ENCODE measurements around the gene CLCN7. TPM values are rescaled to one million over a fixed set of nuclear protein-coding genes. Genes with fewer than 3 reads are reported as not detected.

The CLCN7 gene
- polyA plus RNA-seq, 1 donor from 2014 or later: 40.9 TPM

DNA sequence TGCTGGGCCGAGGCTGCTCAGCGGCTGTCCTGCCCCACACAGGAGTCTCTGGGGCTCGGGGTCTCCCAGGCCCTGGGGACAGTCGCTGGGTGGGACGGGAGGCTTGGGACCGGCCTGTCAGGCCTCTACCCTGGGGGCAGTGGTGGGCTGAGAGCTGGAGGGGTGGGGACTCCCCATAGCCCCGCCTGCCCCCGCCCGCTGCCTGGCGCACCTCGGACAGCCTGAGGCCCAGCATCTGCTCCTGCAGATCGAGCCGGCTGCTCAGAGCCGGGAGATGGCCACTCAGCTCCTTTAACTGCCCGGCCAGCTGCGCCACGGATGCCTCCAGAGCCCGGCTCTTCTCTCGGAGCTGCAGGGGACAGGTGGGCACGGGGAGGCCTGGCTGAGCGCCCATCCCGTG, 37.2 kb downstream of the CLCN7 start:
- Histone ChIP-seq H3K36me3 (ENCODE audit: insufficient read depth, low read length) (no peaks in the 10 kb centered on the region), H3K4me3 (ENCODE audit: low read length) (no peak overlapping the region), H2AFZ (ENCODE audit: low read depth, low read length) (no peak overlapping the region), H3K27ac (ENCODE audit: low read length) (no peak overlapping the region), H3K9me2 (ENCODE audit: insufficient read depth, low read length) (no peaks in the 10 kb centered on the region), H3K79me2 (replicated peaks; ENCODE audit: insufficient read depth, low read length) (no peaks in the 10 kb centered on the region), H3K27me3 (ENCODE audit: insufficient read depth, low read depth, low read length) (no peaks in the 10 kb centered on the region), H3F3A (ENCODE audit: insufficient read depth, low read length, poor library complexity, severe bottlenecking) (no peaks in the 10 kb centered on the region), H3K9ac (ENCODE audit: low read length) (no peak overlapping the region), H3K9me3 (ENCODE audit: low read length) (no peaks in the 10 kb centered on the region), H3K4me2 (ENCODE audit: low read length) (no peak overlapping the region), H4K20me1 (ENCODE audit: insufficient read depth) (no peaks in the 10 kb centered on the region)
- TF ChIP-seq SMC3 (conservative IDR thresholded peaks at IDR 0.05; ENCODE audit: poor library complexity): no peak
- TF ChIP-seq, protein P1, sequence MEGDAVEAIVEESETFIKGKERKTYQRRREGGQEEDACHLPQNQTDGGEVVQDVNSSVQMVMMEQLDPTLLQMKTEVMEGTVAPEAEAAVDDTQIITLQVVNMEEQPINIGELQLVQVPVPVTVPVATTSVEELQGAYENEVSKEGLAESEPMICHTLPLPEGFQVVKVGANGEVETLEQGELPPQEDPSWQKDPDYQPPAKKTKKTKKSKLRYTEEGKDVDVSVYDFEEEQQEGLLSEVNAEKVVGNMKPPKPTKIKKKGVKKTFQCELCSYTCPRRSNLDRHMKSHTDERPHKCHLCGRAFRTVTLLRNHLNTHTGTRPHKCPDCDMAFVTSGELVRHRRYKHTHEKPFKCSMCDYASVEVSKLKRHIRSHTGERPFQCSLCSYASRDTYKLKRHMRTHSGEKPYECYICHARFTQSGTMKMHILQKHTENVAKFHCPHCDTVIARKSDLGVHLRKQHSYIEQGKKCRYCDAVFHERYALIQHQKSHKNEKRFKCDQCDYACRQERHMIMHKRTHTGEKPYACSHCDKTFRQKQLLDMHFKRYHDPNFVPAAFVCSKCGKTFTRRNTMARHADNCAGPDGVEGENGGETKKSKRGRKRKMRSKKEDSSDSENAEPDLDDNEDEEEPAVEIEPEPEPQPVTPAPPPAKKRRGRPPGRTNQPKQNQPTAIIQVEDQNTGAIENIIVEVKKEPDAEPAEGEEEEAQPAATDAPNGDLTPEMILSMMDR (IDR thresholded peaks at IDR 0.05; ENCODE audit: poor library complexity, severe bottlenecking): no peak
- no peak for TF ChIP-seq EP300 (conservative IDR thresholded peaks at IDR 0.05; ENCODE audit: poor library complexity, severe bottlenecking)
- TF ChIP-seq MXI1 (conservative IDR thresholded peaks at IDR 0.05; ENCODE audit: poor library complexity, severe bottlenecking): no peak
- TF ChIP-seq, protein P2, sequence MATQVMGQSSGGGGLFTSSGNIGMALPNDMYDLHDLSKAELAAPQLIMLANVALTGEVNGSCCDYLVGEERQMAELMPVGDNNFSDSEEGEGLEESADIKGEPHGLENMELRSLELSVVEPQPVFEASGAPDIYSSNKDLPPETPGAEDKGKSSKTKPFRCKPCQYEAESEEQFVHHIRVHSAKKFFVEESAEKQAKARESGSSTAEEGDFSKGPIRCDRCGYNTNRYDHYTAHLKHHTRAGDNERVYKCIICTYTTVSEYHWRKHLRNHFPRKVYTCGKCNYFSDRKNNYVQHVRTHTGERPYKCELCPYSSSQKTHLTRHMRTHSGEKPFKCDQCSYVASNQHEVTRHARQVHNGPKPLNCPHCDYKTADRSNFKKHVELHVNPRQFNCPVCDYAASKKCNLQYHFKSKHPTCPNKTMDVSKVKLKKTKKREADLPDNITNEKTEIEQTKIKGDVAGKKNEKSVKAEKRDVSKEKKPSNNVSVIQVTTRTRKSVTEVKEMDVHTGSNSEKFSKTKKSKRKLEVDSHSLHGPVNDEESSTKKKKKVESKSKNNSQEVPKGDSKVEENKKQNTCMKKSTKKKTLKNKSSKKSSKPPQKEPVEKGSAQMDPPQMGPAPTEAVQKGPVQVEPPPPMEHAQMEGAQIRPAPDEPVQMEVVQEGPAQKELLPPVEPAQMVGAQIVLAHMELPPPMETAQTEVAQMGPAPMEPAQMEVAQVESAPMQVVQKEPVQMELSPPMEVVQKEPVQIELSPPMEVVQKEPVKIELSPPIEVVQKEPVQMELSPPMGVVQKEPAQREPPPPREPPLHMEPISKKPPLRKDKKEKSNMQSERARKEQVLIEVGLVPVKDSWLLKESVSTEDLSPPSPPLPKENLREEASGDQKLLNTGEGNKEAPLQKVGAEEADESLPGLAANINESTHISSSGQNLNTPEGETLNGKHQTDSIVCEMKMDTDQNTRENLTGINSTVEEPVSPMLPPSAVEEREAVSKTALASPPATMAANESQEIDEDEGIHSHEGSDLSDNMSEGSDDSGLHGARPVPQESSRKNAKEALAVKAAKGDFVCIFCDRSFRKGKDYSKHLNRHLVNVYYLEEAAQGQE (IDR thresholded peaks at IDR 0.05; ENCODE audit: borderline replicate concordance): no peak
- TF ChIP-seq POLR2AphosphoS5 (IDR thresholded peaks at IDR 0.05): no peak
- no peak for TF ChIP-seq TAF1 (IDR thresholded peaks at IDR 0.05; ENCODE audit: low read depth)
- TF ChIP-seq RAD21 (conservative IDR thresholded peaks at IDR 0.05): no peak
- no peak for TF ChIP-seq EZH2 (IDR thresholded peaks at IDR 0.05; ENCODE audit: borderline replicate concordance, insufficient read depth, low read length, poor library complexity, severe bottlenecking)

DNA sequence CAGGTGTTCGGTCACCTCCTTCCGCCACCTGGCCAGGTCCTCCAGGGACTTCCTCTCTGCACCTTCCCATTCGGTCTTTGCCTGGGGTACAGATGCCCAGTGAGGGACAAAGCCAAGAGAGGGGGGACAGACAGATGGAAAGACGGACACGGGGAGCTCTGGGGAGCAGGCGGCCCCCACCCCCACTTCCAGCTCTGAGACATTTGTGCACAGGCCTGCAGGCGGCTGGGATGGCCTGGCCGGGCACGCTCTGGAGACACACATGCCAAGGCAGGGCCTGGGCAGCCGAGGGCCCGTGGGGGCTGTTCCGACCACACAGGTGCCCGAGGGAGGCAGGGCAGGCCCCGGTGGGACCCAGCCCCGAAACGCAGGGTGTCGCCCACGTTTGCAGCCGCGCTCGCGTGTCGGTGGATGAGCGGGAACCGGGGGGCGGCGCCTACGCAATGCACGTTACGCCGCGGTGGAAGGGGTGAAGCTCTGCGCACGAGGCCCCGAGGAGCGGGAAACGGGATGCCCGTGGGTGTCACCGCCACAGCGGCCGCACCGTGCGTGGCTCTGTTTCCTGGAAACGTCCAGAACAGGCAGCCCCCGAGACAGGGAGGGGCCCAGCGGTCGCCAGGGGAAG, 38.0 kb downstream of the CLCN7 start:
- Histone ChIP-seq H3K9me3 (ENCODE audit: low read length) (no peaks in the 10 kb centered on the region), H3K9ac (ENCODE audit: low read length) (no peak overlapping the region), H3K79me2 (replicated peaks; ENCODE audit: insufficient read depth, low read length) (no peaks in the 10 kb centered on the region), H3K27me3 (ENCODE audit: insufficient read depth, low read depth, low read length) (no peaks in the 10 kb centered on the region), H3K9me2 (ENCODE audit: insufficient read depth, low read length) (no peaks in the 10 kb centered on the region), H3K4me2 (ENCODE audit: low read length) (no peak overlapping the region), H3K27ac (ENCODE audit: low read length) (no peak overlapping the region), H3K4me3 (ENCODE audit: low read length) (no peak overlapping the region), H3F3A (ENCODE audit: insufficient read depth, low read length, poor library complexity, severe bottlenecking) (no peaks in the 10 kb centered on the region), H2AFZ (ENCODE audit: low read depth, low read length) (no peak overlapping the region), H4K20me1 (ENCODE audit: insufficient read depth) (no peaks in the 10 kb centered on the region), H3K36me3 (ENCODE audit: insufficient read depth, low read length) (no peaks in the 10 kb centered on the region)
- TF ChIP-seq POLR2AphosphoS5 (IDR thresholded peaks at IDR 0.05): no peak
- no peak for TF ChIP-seq EZH2 (IDR thresholded peaks at IDR 0.05; ENCODE audit: borderline replicate concordance, insufficient read depth, low read length, poor library complexity, severe bottlenecking)
- TF ChIP-seq, protein P1 (IDR thresholded peaks at IDR 0.05; ENCODE audit: poor library complexity, severe bottlenecking): no peak
- TF ChIP-seq TAF1 (IDR thresholded peaks at IDR 0.05; ENCODE audit: low read depth): no peak
- TF ChIP-seq, protein P2 (IDR thresholded peaks at IDR 0.05; ENCODE audit: borderline replicate concordance): no peak
- no peak for TF ChIP-seq RAD21 (conservative IDR thresholded peaks at IDR 0.05)
- no peak for TF ChIP-seq MXI1 (conservative IDR thresholded peaks at IDR 0.05; ENCODE audit: poor library complexity, severe bottlenecking)
- no peak for TF ChIP-seq SMC3 (conservative IDR thresholded peaks at IDR 0.05; ENCODE audit: poor library complexity)
- TF ChIP-seq EP300 (conservative IDR thresholded peaks at IDR 0.05; ENCODE audit: poor library complexity, severe bottlenecking): no peak
